Stimulated activated memory B cell treated with anti-CD40 and anti-IgM and Interleukin-4, amounts not matched to agents 10 μg/mL and 1 μg/mL and 100 μg/mL, for 72 hours (primary cell): ENCODE data around the gene FCRL2.

ENCODE experiments used
- ATAC-seq: fragments of 150-1000 bp; cut with Tn5 transposase; 2 replicates; pipeline ENCODE4 v1.10.0; 2021
- H3K27ac Mint-ChIP-seq: one replicate; pipeline ENCODE4 v1.8.0; 2022; ENCODE audit warnings: mild to moderate bottlenecking, mixed read lengths
- H3K27me3 Mint-ChIP-seq: one replicate; pipeline ENCODE4 v1.8.0; 2022; ENCODE audit warnings: mixed read lengths
- H3K36me3 Mint-ChIP-seq: one replicate; pipeline ENCODE4 v1.8.0; 2022; ENCODE audit warnings: mixed read lengths
- H3K4me1 Mint-ChIP-seq: one replicate; pipeline ENCODE4 v1.8.0; 2022; ENCODE audit warnings: mixed read lengths
- H3K4me3 Mint-ChIP-seq: one replicate; pipeline ENCODE4 v1.8.0; 2022; ENCODE audit warnings: mild to moderate bottlenecking, moderate library complexity, mixed read lengths
- H3K9me3 Mint-ChIP-seq: one replicate; pipeline ENCODE4 v1.8.0; 2022; ENCODE audit warnings: mixed read lengths

Gene FCRL2

DNA sequence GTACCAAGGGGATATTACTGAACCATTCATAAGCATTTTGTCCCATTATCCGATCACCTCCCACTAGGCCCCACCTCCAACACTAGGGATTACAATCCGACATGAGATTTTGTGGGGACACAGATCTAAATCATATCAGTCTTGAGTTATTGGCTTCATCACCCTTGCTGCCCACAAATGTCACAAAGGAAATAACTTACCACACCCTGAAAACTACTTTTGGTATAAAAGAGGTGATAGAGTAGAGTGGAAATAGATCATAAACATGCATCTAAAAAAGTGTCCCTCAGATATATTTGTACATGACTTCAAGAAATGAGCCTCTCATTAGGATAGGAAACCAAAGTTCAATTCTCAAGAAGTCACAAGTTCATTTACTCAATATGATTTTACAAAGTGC is 53.8 kb downstream of the FCRL2 start:
- peak overlapping the region; percentile 99 for H3K27ac Mint-ChIP-seq
- peak; percentile 49 for ATAC-seq
- H3K36me3 Mint-ChIP-seq: peaks cover 26% of the 10 kb centered on the region
- peak overlapping the region; percentile 18 for H3K4me3 Mint-ChIP-seq
- no peaks in the 10 kb centered on the region for H3K27me3 Mint-ChIP-seq
- peaks cover 12% of the 10 kb centered on the region for H3K9me3 Mint-ChIP-seq
- H3K4me1 Mint-ChIP-seq: peaks cover 65% of the 10 kb centered on the region

DNA sequence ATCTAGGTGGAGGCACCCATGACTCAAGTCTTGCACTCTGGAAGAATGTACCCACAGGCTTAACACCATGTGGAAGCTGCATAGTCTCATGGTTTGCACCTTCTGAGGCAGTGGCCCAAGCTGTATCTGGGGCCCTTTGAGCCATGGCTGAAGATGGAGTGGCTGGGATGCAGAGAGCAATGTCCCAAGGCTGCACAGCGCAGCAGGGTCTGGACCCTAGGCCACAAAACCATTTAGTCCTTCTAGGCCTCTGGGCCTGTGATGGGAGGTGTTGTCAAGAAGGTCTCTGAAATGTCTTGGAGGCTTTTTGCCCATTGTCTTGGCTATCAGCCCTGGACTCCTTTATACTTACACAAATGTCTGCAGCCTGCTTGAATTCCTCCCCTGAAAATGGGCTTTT is 54.9 kb downstream of the FCRL2 start:
- H3K36me3 Mint-ChIP-seq: peaks cover 26% of the 10 kb centered on the region
- no peak for ATAC-seq
- H3K27me3 Mint-ChIP-seq: no peaks in the 10 kb centered on the region
- no peak overlapping the region for H3K4me3 Mint-ChIP-seq
- peaks cover 12% of the 10 kb centered on the region for H3K9me3 Mint-ChIP-seq
- H3K27ac Mint-ChIP-seq: peak overlapping the region; percentile 99
- H3K4me1 Mint-ChIP-seq: peaks cover 54% of the 10 kb centered on the region

- H3K36me3 Mint-ChIP-seq: peaks cover 6% of the 10 kb centered on the region
- H3K9me3 Mint-ChIP-seq: peaks cover 3% of the 10 kb centered on the region
- H3K4me3 Mint-ChIP-seq: no peak overlapping the region
- no peaks in the 10 kb centered on the region for H3K27me3 Mint-ChIP-seq
- no peak for ATAC-seq
- H3K4me1 Mint-ChIP-seq: peaks cover 20% of the 10 kb centered on the region
- H3K27ac Mint-ChIP-seq: peak overlapping the region; percentile 54
Measured at GRCh38 chr1:157715736-157716135, 61.2 kb downstream of the FCRL2 start.

- peaks cover 7% of the 10 kb centered on the region for H3K36me3 Mint-ChIP-seq
- H3K27me3 Mint-ChIP-seq: no peaks in the 10 kb centered on the region
- no peak for ATAC-seq
- H3K27ac Mint-ChIP-seq: peak overlapping the region; percentile 49
- peaks cover 6% of the 10 kb centered on the region for H3K9me3 Mint-ChIP-seq
- no peak overlapping the region for H3K4me3 Mint-ChIP-seq
- H3K4me1 Mint-ChIP-seq: peaks cover 47% of the 10 kb centered on the region
Measured at GRCh38 chr1:157711802-157712201, 65.1 kb downstream of the FCRL2 start.

GRCh38 chr1:157704878-157705277 is 72.1 kb downstream of the FCRL2 start:
- H3K4me1 Mint-ChIP-seq: peaks cover 90% of the 10 kb centered on the region
- peak overlapping the region; percentile 94 for H3K27ac Mint-ChIP-seq
- peaks cover 7% of the 10 kb centered on the region for H3K9me3 Mint-ChIP-seq
- no peaks in the 10 kb centered on the region for H3K27me3 Mint-ChIP-seq
- peak; percentile 86 for ATAC-seq
- peaks cover 19% of the 10 kb centered on the region for H3K36me3 Mint-ChIP-seq
- peak overlapping the region; percentile 30 for H3K4me3 Mint-ChIP-seq

GRCh38 chr1:157703981-157704380 is 73.0 kb downstream of the FCRL2 start:
- Mint-ChIP-seq H3K9me3 (peaks cover 7% of the 10 kb centered on the region), H3K36me3 (peaks cover 28% of the 10 kb centered on the region), H3K4me1 (peaks cover 90% of the 10 kb centered on the region), H3K27me3 (no peaks in the 10 kb centered on the region), H3K4me3 (no peak overlapping the region), H3K27ac (peak overlapping the region; percentile 94)
- peak; percentile 78 for ATAC-seq

DNA sequence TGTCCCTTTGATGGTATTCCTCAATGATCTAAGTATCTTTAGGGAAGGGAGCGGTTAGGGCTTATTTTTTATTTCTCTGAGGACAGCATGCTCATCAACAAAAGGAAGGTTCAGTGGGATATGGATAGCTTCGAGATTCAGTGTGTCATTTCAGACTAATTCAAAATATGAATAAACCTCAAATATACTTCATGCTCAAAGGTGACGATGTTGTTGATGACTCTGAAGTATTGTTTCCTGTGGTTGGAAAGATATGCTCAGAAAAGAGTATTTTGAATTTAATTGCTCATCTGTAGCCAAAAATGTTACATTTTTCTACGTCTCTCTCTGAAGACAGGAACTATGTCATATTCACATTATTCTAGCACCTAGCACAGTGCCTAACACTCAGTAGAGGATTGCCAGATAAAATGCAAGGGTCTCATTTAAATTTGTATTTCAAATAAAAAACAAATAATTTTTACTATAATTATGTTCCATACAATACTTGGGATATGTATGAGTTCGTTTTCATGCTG is 74.6 kb downstream of the FCRL2 start:
- no peak for ATAC-seq
- no peaks in the 10 kb centered on the region for H3K27me3 Mint-ChIP-seq
- H3K27ac Mint-ChIP-seq: peak overlapping the region; percentile 94
- peaks cover 3% of the 10 kb centered on the region for H3K9me3 Mint-ChIP-seq
- peaks cover 38% of the 10 kb centered on the region for H3K36me3 Mint-ChIP-seq
- H3K4me3 Mint-ChIP-seq: no peak overlapping the region
- peaks cover 91% of the 10 kb centered on the region for H3K4me1 Mint-ChIP-seq

DNA sequence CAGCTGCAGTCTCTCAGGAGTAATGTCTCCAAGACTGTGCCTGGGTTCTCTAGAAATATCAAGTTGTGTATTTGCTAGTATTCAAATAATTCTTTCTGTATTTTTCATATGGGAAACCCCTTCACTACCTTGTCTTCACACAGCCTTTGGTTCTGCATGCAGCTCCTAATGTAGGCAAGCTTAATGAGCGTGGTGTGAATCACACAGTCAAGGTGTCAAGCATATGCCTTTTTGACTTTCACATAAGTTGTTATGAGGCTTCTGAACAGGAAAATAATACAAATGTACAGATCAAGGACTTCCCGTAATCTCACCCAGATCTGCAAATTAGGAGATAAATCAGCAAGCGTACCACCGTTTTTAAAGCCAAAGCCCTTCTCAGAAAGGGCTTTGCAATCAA is 76.2 kb downstream of the FCRL2 start, which contains the start of gene FCRL3:
FCRL3 (minus strand) TSS at position 38 of the 400 bp plus-strand sequence. CDS start 280 bp downstream, outside the sequence.
- H3K36me3 Mint-ChIP-seq: peaks cover 49% of the 10 kb centered on the region
- H3K9me3 Mint-ChIP-seq: no peaks in the 10 kb centered on the region
- no peaks in the 10 kb centered on the region for H3K27me3 Mint-ChIP-seq
- peak; percentile 71 for ATAC-seq
- H3K27ac Mint-ChIP-seq: peak within 1 kb of the TSS; percentile 94
- H3K4me1 Mint-ChIP-seq: peaks cover 91% of the 10 kb centered on the region
- H3K4me3 Mint-ChIP-seq: peak within 1 kb of the TSS; percentile 92

GRCh38 chr1:157700305-157700704 is 76.6 kb downstream of the FCRL2 start:
- Mint-ChIP-seq H3K27ac (peak overlapping the region; percentile 94), H3K4me3 (peak overlapping the region; percentile 92), H3K9me3 (no peaks in the 10 kb centered on the region), H3K36me3 (peaks cover 53% of the 10 kb centered on the region), H3K4me1 (peaks cover 90% of the 10 kb centered on the region), H3K27me3 (no peaks in the 10 kb centered on the region)
- ATAC-seq: peak; percentile 34

DNA sequence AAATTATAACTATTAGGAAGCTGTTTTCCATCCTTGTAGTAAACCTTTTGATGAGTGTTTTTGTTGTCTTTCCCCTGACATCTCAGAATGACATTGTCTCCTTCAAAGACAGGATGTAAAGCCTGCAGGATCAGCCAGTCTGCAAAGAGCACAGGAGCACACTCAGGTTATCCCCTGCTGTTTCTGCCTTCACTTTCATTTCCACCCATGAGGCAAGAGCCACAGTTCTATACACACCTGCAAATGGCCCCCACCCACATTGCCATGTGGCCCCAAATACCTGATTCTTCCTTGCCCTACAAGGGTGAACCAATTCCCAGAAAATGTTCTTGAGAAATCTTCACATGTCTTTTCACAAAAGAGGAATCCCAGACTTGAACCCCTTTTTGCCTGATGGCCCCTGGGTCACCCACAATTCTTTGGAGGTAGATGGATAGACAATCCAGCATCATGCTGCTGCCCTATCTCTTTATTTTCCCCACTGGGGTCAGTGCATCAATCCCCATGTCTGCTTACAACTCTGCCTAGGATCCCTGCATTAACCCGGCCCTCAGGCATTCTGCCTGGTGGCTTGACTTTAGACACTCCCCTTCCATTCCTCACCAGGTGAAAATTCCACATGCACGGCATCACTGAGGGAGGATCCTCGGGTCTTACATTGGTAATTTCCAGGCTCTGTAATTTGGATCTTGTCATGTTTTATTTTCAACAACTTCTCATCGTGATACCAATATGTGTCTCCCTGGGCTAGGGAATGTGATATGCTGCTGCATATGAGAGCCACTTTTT is 79.0 kb downstream of the FCRL2 start:
- peak; percentile 64 for ATAC-seq
- peaks cover 93% of the 10 kb centered on the region for H3K4me1 Mint-ChIP-seq
- H3K36me3 Mint-ChIP-seq: peaks cover 75% of the 10 kb centered on the region
- no peaks in the 10 kb centered on the region for H3K9me3 Mint-ChIP-seq
- no peaks in the 10 kb centered on the region for H3K27me3 Mint-ChIP-seq
- peak overlapping the region; percentile 92 for H3K4me3 Mint-ChIP-seq
- H3K27ac Mint-ChIP-seq: peak overlapping the region; percentile 94

GRCh38 chr1:157696966-157697628 is 79.8 kb downstream of the FCRL2 start:
- Mint-ChIP-seq H3K4me1 (peaks cover 90% of the 10 kb centered on the region), H3K27me3 (no peaks in the 10 kb centered on the region), H3K4me3 (peak overlapping the region; percentile 92), H3K27ac (peak overlapping the region; percentile 94), H3K36me3 (peaks cover 78% of the 10 kb centered on the region), H3K9me3 (no peaks in the 10 kb centered on the region)
- ATAC-seq: no peak
